Left ventricle myocardium inferior (tissue), 1 donor: ENCODE results near the gene SLC35E2B. TPM values are rescaled to one million over a fixed set of nuclear protein-coding genes. Genes with fewer than 3 reads are reported as not detected.
"Not testable (repeated sequence)": the region's sequence is repeated elsewhere in the genome, so short reads cannot be mapped to it uniquely, and the experiment has no call there.

Source experiments
- DNase-seq: peaks from one replicate; pipeline ENCODE4 v3.0.0-alpha.2; 2020
- H3K27ac ChIP-seq: fragments of 200-600 bp; replicated peaks from 2 replicates; pipeline ENCODE4 v1.8.0; 2021
- H3K27me3 ChIP-seq: fragments of 200-600 bp; 2 replicates; pipeline ENCODE4 v1.8.0; 2021; ENCODE audit warnings: low read depth
- H3K36me3 ChIP-seq: fragments of 200-600 bp; 2 replicates; pipeline ENCODE4 v1.8.0; 2021
- H3K4me1 ChIP-seq: fragments of 200-600 bp; 2 replicates; pipeline ENCODE4 v1.8.0; 2021
- H3K4me3 ChIP-seq: fragments of 200-600 bp; 2 replicates; pipeline ENCODE4 v1.8.0; 2021; ENCODE audit warnings: mild to moderate bottlenecking, moderate library complexity
- H3K9me3 ChIP-seq: fragments of 200-600 bp; replicated peaks from 2 replicates; pipeline ENCODE4 v1.8.0; 2021
- intact Hi-C: fragments of 100-400 bp; cut with micrococcal nuclease; formaldehyde crosslinking; loops from one replicate; pipeline ENCODE4 v1.11.0; 2022
- total RNA-seq: library from RNA; stranded (reverse); fragmentation: NEBNext Ultra II Directional; extraction: Animal tissue kit (Norgen Biotek cat#: 25700); gene quantifications from one replicate; pipeline ENCODE4 v1.2.1, GENCODE V29; 2021
- TF ChIP-seq, protein P1 (sequence below): fragments of 200-600 bp; IDR thresholded peaks from 2 replicates; pipeline ENCODE4 v1.8.0; 2021; ENCODE audit warnings: antibody characterized with exemption, mild to moderate bottlenecking, borderline replicate concordance
- donor health status: DM: no; HTN: yes; CAD: no; lungs with severe emphysema.

Gene SLC35E2B
- total RNA-seq, 1 donor from 2014 or later, result 20.2 TPM

DNA sequence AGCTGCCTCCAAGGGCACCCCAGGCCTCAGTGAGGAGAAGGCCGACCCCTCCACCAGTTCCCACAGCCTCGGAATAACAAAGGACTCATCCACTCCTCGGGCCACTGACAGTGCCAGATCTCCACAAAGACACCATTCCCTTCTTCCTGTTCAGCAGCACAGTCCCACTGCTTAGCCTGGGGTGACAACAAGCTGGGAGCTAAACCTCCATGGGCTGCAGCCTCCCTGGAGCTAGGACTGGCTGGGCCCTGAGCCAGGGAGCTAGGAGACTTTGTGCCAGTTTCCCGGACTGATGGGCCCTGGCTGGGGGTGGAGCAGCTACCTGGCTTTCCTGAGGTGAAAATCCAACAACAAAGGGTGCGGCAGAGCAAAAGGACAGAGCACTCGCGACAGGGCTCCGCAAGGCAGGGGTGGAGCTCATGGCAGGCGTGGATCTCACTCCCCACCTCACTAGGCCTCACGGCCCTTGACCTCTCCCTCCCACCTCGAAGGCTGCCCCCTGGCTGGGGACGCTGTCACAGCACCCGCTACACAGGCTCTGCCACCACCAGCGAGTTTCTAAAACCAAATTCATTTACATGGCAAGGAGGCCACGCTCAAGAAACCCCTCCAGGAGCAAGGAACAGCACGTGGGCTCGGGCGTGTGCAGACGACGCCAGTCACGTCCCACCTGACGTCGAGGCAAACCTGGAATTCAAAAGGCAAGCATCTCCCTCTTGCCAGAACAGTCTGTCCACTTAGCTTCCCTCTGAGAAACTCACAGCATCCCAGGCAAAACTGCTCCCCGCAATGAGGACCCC, 13.8 kb downstream of the SLC35E2B start:
- no peaks in the 10 kb centered on the region for H3K9me3 ChIP-seq
- no peak overlapping the region for H3K4me3 ChIP-seq
- peaks cover 5% of the 10 kb centered on the region for H3K36me3 ChIP-seq
- DNase-seq, result no peak
- H3K27ac ChIP-seq, result peak overlapping the region; percentile 16
- intact Hi-C loops, result no loop called here
- no peaks in the 10 kb centered on the region for H3K27me3 ChIP-seq
- H3K4me1 ChIP-seq, result peaks cover 32% of the 10 kb centered on the region
- TF ChIP-seq, protein P1, sequence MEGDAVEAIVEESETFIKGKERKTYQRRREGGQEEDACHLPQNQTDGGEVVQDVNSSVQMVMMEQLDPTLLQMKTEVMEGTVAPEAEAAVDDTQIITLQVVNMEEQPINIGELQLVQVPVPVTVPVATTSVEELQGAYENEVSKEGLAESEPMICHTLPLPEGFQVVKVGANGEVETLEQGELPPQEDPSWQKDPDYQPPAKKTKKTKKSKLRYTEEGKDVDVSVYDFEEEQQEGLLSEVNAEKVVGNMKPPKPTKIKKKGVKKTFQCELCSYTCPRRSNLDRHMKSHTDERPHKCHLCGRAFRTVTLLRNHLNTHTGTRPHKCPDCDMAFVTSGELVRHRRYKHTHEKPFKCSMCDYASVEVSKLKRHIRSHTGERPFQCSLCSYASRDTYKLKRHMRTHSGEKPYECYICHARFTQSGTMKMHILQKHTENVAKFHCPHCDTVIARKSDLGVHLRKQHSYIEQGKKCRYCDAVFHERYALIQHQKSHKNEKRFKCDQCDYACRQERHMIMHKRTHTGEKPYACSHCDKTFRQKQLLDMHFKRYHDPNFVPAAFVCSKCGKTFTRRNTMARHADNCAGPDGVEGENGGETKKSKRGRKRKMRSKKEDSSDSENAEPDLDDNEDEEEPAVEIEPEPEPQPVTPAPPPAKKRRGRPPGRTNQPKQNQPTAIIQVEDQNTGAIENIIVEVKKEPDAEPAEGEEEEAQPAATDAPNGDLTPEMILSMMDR, result no peak

DNA sequence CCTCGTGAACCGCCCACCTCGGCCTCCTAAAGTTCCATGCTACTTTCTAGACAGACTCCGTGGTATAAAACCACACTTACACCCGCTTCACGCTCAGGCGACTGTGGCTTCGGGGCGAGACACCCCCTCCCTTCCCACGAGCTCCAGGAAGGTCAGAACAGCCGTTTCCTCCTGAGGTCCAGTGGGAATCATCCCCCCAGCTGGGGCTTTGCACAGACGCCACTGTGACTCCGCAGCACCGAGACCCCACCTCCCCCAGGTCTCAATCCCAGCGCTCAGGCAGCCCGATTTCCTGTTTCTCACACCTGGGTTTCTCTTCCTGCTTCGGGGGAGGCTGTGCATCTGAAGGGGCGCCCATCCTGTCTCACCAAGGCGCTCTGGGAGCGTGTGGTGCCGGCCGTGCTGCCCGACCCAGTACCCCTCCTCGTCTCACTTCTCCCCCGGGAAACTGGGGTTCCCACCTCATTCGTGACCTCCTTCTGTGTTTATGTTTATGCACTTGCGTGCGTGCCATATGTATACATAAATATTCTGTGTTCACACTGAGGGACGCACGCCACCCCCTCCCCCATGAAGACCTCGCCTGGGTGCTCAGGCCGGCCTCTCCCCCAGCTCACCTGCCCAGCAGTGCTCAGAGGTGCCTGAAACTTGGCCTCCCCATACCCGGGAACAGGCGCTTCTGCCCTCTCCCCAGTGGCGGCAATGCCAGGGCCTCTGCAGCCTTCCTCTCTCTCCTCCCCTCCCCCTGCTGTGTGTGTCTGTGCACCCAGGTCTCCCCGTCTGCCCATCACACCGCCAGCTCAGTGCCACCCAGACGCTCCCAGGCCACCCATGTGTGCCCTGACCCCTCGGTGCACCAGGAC, 14.6 kb downstream of the SLC35E2B start:
- Histone ChIP-seq H3K4me1 (peaks cover 32% of the 10 kb centered on the region), H3K4me3 (no peak overlapping the region), H3K36me3 (peaks cover 10% of the 10 kb centered on the region), H3K27me3 (no peaks in the 10 kb centered on the region), H3K9me3 (no peaks in the 10 kb centered on the region), H3K27ac (peak overlapping the region; percentile 16)
- intact Hi-C loops, result no loop called here
- no peak for DNase-seq
- TF ChIP-seq, protein P1, result no peak

DNA sequence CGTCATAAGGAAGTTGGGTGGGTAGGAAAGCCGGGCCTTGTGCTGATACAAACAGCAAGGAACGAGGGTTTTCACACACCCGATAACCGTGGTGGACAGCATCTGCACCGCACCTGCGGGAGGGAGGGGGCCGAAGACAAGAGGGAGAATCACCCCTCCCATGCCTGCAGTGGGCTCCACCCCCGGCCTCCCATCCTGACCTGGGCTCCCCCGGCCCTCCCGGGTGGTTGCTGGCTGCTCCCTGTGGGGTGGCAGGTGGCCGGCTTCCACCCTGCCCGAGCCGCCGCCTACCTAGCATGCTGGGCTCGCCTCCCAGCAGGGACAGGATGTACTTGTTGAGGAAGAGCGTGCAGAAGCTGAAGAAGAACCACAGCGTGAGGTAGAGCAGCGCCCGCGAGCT, 16.5 kb downstream of the SLC35E2B start:
- intact Hi-C loops, result not testable (repeated sequence)

DNA sequence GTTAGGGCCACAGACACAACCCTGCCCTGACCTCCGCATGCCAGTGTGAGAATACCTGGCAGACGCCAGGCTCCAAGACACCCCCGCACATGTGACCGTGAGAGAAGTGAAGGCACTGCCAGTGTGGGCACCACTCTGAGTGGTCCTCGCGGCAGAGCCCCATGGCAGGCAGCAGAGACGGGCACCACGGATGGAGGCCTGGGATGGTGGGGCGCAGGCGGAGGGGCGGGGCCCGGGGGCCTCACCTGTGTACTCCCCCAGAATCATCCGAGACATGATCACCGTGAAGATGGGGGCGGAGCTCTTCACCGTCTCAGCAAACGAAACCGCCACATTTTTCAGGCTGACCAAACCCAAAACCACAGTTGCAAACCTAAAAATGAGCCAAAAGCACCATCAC, 17.4 kb downstream of the SLC35E2B start:
- DNase-seq, H3K4me3 ChIP-seq, H3K27ac ChIP-seq, H3K9me3 ChIP-seq, intact Hi-C loops, H3K27me3 ChIP-seq: not testable (repeated sequence)
- Histone ChIP-seq H3K36me3 (peaks cover 34% of the 10 kb centered on the region), H3K4me1 (peaks cover 20% of the 10 kb centered on the region)

More for the DNA sequence above, 16.5 kb downstream of the SLC35E2B start:
- not testable (repeated sequence) for H3K27ac ChIP-seq, H3K27me3 ChIP-seq, DNase-seq, H3K9me3 ChIP-seq, H3K4me3 ChIP-seq
- H3K4me1 ChIP-seq, result peaks cover 28% of the 10 kb centered on the region
- H3K36me3 ChIP-seq, result peaks cover 27% of the 10 kb centered on the region

DNA sequence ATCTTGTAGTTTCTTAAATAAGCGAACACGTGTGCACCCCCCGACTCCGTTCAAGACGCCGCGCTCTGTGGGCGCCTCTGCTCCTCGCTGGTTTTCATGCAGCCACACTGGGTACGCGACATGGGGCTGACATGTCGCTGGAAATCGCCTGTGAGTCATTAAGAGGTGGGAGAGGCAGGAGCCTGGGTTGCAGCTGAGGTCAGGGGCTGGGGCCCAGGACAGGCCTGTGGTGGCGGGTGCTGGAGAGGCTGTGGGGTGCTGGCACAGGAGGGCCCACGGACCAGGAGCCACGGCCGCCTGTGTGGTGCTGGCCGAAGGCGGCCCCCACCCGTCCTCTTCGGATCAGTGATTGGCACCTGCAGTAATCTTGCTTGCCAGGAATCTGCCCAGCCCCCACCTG, 17.8 kb downstream of the SLC35E2B start:
- H3K4me3 ChIP-seq, H3K27ac ChIP-seq, intact Hi-C loops, H3K9me3 ChIP-seq, H3K27me3 ChIP-seq, DNase-seq: not testable (repeated sequence)
- peaks cover 19% of the 10 kb centered on the region for H3K4me1 ChIP-seq
- peaks cover 34% of the 10 kb centered on the region for H3K36me3 ChIP-seq

DNA sequence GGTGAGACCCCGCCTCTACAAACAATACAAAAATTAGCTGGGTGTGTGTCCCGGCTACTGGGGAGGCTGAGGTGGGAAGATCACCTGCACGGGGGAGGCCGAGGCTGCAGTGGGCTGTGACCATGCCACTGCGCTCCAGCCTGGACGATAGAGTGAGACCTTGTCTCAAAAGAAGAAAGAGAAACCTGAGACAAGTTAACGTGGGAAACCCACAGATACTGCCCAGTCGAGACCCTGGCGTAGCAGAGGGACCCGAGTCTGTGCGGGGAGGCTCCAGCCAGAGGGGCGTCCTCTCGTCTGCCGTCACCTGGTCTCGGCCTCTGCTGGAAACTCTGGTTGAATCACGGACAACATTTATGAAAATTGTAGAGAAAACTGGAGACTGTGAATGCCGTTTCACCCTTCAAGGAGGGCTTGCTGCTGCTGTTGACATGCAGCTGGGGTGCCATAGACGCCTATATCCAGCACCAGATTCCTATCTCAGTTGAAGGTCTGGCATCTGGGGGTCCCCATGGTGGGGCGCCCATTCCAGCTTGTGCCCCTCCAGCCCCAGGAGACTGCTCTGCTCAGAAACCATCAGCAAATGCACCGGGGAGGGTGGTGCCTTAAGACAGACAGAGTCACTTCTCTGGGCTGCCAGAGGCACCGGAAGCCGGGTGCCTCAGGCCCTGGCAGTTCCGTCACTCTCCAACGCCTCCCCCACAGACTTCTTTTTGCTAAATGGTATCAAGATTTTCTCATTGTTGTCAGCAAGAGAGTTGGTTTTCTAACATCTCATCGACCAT, 20.2 kb downstream of the SLC35E2B start:
- TF ChIP-seq, protein P1, result no peak
- no peaks in the 10 kb centered on the region for H3K9me3 ChIP-seq
- no peak overlapping the region for H3K4me3 ChIP-seq
- H3K4me1 ChIP-seq, result peaks cover 6% of the 10 kb centered on the region
- no peak overlapping the region for H3K27ac ChIP-seq
- H3K27me3 ChIP-seq, result no peaks in the 10 kb centered on the region
- DNase-seq, result no peak
- H3K36me3 ChIP-seq, result peaks cover 53% of the 10 kb centered on the region
- intact Hi-C loops, result no loop called here
